ENCODE data around the gene TP53BP2.
"Not testable (repeated sequence)": the region's sequence is repeated elsewhere in the genome, so short reads cannot be mapped to it uniquely, and the experiment has no call there.

TP53BP2 gene

GRCh38 chr1:223828162-223828848 is 17.4 kb downstream of the TP53BP2 start:
- DNase-seq (ENCODE audit: low read depth) = no peak

DNA sequence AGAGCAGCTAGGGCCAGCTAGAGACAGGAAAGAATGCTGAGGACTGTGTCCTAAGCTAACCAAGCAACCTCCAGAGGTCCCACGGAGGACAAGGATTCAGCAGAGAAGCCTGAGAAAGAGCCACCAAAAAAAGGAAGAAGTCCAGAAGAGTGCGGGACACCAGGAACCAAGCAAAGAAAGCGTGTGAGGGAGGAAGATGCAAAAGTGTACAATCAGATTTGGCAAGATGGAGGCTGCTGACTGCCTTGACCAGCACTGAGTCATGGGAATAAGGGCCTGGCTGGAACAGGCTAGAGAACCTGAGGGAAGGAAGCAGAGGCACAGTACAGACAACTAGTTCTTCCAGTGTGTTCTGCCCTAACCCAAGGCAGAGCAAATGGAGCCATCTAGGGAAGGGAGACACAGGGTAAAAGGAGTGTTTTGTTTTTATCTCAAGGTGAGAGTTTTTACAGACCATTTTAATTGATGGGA is 18.5 kb downstream of the TP53BP2 start:
- no peak for DNase-seq (ENCODE audit: low read depth)

DNA sequence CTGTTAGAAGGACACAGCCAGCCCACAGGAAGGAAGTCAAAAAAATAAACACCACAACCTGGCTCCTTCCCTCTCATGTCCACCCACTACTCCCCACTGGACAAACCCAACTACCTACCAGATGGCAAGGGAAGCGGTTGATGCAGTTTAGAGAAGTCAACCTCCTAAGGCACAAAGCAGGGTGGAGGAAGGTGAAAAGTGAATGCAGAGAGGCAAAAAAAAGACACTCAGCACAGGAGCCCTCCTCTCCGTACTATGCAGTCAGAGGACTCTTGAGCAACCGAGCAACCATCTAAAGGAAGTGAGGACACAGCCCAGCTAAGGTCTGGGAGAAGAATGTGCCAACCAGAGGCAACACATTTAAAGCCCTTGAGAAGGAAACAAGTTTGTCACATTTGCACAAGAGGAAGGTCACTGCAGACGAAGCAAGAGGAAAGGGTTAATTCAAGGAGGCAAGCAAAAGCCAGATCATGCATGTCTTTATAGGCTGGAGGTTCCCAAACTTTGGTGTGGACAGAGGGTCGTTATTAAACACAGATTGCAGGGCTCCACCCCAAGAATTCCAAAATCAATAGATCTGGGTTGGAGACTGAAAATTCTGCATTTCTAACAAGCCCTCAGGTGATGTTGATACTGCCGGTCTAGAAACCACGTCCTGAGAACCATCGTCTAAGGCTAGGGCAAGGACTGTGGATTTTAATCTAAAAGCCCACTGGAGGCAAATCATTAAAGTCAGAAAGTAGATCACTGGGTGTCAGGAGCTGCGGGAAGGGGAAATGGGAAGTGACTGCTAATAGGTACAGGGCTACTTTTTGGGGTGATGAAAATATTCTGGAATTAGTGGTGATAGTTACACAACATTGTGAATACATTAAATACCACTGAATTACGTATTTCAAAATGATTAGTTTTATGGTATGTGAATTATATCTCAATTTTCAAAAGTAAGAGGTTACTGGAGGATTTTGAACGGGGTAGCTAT is 19.7 kb downstream of the TP53BP2 start:
- DNase-seq (ENCODE audit: low read depth) = no peak

GRCh38 chr1:223824712-223825111 is 21.0 kb downstream of the TP53BP2 start:
- no peak for DNase-seq (ENCODE audit: low read depth)

DNA sequence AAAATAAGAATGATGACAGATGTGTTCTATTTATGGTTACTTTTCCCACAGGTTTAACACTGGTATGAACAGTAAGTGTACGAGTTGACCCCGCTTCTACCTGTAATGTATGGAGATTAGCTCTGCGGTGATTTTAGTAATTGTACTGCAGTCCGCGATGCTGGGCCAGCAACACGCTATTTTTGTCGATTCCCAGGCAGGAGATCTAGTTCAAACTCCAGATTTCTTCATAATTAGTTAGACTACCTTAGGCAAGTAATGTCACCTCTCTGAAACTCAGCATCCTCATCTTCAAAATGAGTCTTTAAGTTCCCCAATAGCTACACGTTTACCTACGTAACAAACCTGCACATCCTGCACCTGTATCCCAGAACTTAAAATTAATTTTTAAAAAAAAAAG is 21.5 kb downstream of the TP53BP2 start:
- no peak for DNase-seq (ENCODE audit: low read depth)

DNA sequence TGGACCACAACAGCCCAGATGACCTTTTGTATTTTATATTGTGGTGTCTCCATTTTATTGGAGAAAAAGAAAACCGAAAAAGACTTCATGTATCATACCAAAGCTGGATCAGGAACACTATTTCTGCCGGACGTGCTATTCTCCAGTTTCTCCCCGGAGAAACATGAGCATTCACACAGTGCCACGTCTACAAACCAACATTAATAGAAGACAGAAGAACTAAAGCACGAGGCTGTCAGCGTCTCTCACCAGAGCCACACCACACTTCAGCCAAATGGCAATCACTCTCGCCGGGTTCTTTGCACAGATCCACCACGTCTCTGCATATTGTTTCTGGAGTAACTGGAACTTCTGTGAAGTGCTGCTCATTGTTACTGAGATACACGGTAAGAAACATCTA is 24.8 kb downstream of the TP53BP2 start:
- no peak for DNase-seq (ENCODE audit: low read depth)

- DNase-seq (ENCODE audit: low read depth) = no peak
Observed at GRCh38 chr1:223820515-223820858, 25.3 kb downstream of the TP53BP2 start.

- DNase-seq (ENCODE audit: low read depth) = no peak
Observed at GRCh38 chr1:223819730-223820514, 25.8 kb downstream of the TP53BP2 start.

DNA sequence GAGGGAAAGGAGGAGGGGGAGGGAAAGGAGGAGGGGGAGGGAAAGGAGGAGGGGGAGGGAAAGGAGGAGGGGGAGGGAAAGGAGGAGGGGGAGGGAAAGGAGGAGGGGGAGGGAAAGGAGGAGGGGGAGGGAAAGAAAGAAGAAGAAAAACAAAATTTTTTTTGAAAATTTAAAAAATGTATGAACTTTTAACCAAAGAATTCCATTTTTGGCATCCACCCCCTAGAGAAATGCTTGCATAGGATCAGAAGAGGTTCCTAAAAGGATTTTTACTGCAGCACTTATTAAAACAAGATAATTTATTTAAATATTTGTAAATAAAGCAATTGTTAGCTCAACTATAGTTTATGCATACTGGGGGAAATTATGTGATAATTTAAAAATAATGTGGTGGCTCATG is 28.5 kb downstream of the TP53BP2 start:
- DNase-seq (ENCODE audit: low read depth) = not testable (repeated sequence)

- no peak for DNase-seq (ENCODE audit: low read depth)
Observed at GRCh38 chr1:223815865-223816264, 29.9 kb downstream of the TP53BP2 start.

- no peak for DNase-seq (ENCODE audit: low read depth)
Observed at GRCh38 chr1:223815020-223815853, 30.5 kb downstream of the TP53BP2 start.

DNA sequence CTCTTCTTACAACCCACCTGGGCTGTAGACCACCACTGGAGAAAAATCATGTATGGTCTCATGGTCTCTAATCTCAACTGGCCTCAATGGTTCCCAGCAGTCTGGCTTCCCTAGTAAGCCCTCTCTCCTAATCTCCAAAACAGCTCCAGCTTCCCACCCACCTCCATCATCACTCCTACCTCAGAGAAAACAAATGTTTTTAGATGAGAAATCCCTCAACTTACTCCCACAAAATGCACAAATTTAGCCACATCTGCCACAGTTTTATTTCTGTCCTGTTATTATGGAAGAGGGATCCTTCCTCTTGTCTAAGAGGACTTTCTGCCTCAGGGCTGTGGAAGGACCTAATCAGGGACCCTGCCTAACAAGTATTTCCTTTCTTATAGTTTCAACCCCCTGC is 32.1 kb downstream of the TP53BP2 start:
- DNase-seq (ENCODE audit: low read depth) = no peak

DNA sequence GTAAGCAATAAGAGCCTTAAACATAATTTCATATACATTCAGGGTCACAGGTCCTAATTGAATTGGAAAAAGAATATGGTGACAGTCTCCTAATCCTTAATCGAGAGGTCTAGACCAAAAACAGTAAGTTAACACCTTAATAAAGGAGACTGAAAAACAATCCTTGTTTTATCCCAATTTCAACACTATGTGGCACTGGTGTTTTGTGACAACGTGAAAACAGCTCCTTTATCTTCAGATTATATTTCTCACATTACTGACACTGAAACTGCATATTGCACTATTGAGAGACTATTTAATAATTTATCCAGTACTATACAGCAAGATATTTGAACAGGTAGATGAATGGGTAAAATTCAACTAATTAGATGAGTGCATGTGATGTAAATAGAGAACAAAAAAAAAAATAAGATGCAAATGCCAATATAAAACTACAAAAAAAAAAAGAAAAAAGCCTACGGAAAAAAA is 34.1 kb downstream of the TP53BP2 start:
- no peak for DNase-seq (ENCODE audit: low read depth)

GRCh38 chr1:223810586-223810985 is 35.2 kb downstream of the TP53BP2 start:
- no peak for DNase-seq (ENCODE audit: low read depth)

DNA sequence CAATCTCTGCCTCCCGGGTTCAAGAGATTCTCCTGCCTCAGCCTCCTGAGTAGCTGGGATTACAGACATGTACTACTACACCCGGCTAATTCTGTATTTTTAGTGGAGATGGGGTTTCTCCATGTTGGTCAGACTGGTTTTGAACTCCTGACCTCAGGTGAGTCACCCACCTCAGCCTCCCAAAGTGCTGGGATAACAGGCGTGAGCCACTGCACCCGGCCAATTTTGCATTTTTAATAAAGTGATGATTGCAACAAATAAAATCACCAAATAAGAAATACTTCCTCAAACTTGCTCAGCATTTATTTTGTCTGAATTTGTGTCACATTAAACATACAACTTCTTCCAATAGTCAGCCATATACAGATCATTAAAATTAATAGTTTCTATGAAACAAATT is 35.8 kb downstream of the TP53BP2 start:
- not testable (repeated sequence) for DNase-seq (ENCODE audit: low read depth)

GRCh38 chr1:223803211-223803610 is 42.5 kb downstream of the TP53BP2 start:
- DNase-seq (ENCODE audit: low read depth) = no peak

DNA sequence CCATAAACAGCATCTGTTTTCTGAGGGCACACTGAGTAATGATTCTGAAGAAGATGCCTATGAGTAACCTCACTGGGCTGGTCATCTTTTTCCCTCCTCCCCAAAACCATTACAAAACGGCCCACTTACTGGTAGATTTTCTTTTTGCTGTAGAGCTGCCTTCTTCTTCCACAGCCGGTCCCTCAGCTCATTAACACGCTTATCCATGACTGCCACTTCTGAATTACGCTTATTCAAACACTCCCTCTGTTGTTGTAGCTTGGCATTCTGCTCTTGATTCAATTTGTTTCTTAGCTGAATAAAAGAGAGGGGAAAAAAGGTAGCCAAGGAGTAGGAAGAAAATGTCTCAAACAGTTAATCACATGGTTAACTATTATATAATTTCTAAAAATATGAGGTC is 43.1 kb downstream of the TP53BP2 start:
- DNase-seq (ENCODE audit: low read depth) = no peak

DNA sequence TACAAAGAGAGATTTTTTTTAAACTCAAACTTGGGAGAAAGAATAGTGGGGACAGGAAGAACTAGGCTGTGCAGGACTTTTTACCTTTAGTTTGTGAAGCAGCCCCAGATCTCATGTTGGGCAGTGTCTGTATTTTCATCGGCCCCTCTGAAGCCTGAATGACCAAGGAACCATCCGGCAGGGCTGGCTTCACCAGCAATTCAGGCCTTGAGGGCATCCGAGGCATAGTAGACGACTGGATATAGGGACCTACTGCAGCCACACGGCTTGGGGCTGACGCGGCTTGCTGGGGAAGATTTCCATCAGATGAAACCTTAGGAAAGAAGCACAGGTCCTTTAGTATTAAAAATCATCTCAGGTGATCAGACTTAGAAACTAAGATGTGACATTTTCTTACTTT is 43.7 kb downstream of the TP53BP2 start:
- DNase-seq (ENCODE audit: low read depth) = no peak

DNA sequence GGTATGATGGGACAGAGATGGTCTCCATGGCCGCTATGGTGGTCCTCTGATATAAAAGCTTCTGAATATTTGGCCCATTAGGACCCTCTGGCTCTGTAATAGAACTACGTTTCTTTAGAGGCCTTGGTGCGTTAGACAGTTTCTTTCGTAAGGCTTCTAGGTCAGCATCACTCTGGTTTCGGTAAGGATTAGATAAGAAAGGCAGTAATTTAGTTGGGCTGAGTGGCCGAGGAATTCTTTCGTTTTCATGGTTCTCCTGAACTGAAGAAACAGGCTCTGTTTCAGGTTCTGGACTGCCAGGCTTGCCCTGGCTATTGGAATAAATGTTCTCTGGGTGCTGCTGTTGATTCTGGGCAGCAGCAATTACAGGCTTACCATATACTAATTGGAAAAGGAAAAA is 49.5 kb downstream of the TP53BP2 start:
- no peak for DNase-seq (ENCODE audit: low read depth)

DNA sequence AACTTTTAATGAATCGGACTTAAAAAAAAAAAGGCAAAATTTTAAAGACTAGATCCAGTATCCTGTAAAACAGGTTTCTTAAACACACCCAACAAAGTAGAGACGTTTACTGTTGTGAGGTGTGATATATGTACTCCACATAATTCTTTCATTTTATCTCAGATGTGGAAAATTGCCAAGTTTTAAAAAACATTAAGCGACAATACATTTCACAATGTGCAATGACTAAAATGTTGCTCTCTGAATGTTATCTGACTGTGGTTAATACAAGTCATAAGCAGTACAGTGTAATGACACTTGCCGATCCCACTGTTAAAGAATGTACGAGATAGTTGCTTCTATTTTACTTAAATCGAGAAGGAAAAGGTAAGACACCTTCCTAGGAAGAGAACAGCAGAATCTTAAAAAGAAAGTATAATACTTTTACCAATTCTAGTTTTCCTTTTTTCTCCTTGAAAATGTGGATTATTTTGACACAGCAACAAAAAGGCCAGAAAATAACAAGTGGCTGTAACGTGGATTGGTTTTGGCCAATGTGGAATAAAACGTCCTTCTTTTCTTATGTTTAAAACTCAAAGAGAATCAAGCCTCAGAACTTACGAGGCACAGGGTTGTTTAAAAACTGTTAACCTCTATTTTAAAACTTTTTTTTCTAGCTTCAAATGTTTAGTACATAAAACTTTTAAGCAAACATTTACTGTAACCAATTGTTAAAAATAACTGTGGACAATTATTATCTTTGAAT is 51.4 kb downstream of the TP53BP2 start:
- no peak for DNase-seq (ENCODE audit: low read depth)

DNA sequence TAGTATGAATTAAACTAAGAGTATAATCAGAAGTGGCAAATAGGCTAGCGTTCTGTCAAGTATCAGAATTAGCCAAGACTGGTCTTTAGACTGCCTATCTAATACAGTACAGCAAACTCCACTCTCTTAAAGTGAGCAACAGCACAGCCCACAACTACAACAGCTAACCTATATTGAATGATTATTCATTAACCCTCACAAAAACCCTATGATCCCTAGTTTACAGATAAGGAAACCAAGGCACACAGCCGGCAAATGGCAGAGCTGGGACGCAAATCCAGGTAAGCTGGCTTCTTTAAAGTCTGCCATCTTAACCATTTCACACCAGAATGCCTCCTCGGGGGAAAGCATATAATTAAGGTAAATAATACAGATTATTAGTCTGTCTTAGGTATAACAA is 52.0 kb downstream of the TP53BP2 start:
- no peak for DNase-seq (ENCODE audit: low read depth)
